Stimulated activated CD4-positive, alpha-beta T cell treated with anti-CD3 and anti-CD28 coated beads, Interleukin-1b, Interleukin-23, amount 100 ng/mL, for 1 hour (primary cell): ENCODE data around the gene EFCAB9.

Experiments
- DNase-seq, 2 donors: peaks; one replicate each; pipeline ENCODE4 v3.0.0-alpha.2; 2020; ENCODE audit warnings: low read depth in 2 of 2

The EFCAB9 gene

DNA sequence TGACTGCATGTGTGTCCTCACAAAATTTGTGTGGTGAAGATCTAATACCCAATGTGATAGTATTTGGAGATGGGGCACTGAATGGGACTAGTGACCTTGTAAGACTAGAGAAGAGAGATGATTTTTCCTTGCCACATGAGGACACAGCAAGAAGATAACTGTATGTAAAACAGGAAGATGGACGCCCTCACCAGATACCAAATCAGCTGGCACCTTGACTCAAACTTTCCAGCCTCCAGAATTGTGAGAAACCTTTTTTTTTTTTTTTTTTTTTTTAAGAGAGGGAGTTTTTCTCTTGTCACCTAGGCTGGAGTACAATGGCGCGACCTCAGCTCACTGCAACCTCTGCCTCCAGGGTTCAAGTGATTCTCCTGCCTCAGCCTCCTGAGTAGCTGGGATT is 49.3 kb downstream of the EFCAB9 start:
- DNase-seq = no peak

DNA sequence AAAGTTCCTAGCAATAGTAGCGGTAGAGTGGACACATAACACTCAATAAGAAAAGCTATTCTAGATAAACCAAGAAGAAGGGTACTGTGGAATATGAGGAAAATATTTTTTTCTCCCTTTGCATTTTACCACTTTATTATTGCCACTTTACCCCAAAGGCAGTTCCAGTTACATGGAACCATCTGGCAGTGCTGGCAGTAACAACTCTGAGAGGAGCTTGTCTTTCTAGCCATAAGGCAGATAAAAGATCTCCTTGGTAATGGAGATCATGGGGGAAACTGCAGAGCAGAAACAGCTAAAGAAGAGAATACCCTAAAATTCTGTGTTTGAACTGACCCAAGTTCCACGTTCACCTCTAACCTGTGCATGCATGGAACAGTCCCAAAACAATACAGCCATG is 51.1 kb downstream of the EFCAB9 start:
- no peak for DNase-seq

DNA sequence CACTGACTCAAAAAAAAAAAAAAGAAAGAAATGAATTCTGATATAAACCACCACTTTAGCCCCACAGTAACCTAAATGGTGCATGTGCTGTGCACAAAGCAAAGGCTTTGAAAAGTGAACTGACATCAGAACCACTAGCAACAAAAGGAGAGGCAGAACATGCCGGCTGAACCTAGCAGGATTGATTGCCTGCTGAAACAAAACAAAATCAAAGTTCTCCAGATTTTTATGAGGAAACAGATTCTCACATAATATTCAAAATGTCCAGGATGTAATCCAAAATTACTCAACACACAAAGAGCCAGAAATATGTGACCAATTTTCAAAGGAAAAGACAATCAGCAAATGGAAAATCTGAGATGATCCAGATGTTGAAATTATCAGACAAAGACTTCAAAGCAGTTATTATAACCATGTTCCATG is 51.7 kb downstream of the EFCAB9 start:
- DNase-seq = no peak

DNA sequence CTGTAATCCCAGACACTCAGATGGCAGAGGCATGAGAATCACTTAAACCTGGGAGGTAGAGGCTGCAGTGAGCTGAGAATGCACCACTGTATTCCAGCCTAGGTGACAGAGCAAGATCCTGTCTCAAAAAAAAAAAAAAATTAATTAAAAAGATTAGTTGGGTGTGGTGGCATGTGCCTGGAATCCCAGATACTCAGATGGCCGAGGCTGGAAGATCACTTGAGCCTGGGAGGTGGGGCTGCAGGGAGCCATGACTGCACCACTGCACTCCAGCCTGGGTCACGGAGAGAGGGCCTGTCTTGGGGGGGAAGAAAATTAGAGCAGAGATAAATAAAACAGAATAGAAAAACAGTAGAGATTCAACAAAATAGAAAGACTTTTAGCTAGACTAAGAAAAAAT is 54.7 kb downstream of the EFCAB9 start:
- no peak for DNase-seq

DNA sequence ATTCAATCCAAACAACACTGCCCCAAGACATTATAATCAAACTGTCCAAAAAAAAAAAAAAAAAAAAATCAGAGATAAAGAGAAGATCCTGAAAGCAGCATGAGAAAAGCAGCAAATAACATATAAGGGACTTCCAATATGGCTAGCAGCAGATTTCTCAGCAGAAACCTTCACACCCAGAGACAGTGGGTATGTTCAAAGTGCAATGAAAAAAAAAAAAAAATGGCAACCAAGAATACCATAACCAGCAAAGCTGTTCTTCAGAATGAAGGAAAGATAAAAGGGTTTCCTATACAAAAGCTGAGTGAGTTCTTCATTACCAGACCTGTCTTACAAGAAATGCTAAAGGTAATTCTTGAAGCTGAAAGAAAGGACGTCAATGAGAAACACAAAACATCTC is 57.4 kb downstream of the EFCAB9 start:
- DNase-seq = no peak

DNA sequence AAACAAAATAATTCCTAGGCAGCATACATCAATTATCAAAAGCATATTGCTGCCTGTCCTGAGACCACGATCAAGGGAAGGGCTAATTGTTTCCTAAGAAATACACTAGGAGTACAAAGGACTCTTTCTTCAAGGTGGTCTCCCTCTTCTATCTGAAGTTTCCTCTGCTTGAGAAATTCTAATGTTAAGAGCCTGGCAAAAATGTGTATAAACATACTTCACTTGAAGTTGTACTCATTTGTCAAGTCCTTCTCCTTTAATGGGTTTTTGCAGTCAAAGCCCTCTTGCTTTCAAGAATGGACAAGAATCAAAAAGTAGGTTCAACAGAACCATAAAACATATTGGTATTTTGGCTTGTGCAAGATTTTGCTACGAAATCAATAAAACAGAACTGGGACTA is 58.5 kb downstream of the EFCAB9 start:
- DNase-seq = no peak
